Trophoblast cell (in vitro differentiated cells and primary cell): ENCODE measurements around the gene APBA2.

Experiments used
- DNase-seq, 2 donors: peaks; one replicate each; pipeline ENCODE4 v3.0.0-alpha.2; 2016
- H2AFZ ChIP-seq: 2 replicates; pipeline ENCODE4 v1.6.1; 2013; ENCODE audit warnings: low read length, moderate library complexity, mild to moderate bottlenecking; ENCODE audit not compliant: insufficient read depth, poor library complexity
- H2AK5ac ChIP-seq: 2 replicates; pipeline ENCODE4 v1.6.1; 2013; ENCODE audit warnings: mild to moderate bottlenecking, low read length
- H2BK120ac ChIP-seq: 2 replicates; pipeline ENCODE4 v1.6.1; 2013; ENCODE audit warnings: low read length, mild to moderate bottlenecking, moderate library complexity; ENCODE audit not compliant: insufficient read depth, poor library complexity
- H2BK12ac ChIP-seq: 2 replicates; pipeline ENCODE4 v1.6.1; 2013; ENCODE audit warnings: mild to moderate bottlenecking, low read length, moderate library complexity
- H2BK5ac ChIP-seq: 2 replicates; pipeline ENCODE4 v1.6.1; 2013; ENCODE audit warnings: low read length, low read depth, moderate library complexity, mild to moderate bottlenecking; ENCODE audit not compliant: poor library complexity
- H3K14ac ChIP-seq: 2 replicates; pipeline ENCODE4 v1.6.1; 2013; ENCODE audit warnings: mild to moderate bottlenecking, low read length
- H3K18ac ChIP-seq: 2 replicates; pipeline ENCODE4 v1.6.1; 2013; ENCODE audit warnings: mild to moderate bottlenecking, low read length
- H3K23ac ChIP-seq: 2 replicates; pipeline ENCODE4 v1.6.1; 2013; ENCODE audit warnings: low read length
- H3K27ac ChIP-seq: 2 replicates; pipeline ENCODE4 v1.5.1; 2013; ENCODE audit warnings: low read depth, mild to moderate bottlenecking, inconsistent platforms, low read length, moderate library complexity
- H3K27me3 ChIP-seq: 2 replicates; pipeline ENCODE4 v1.6.1; 2013; ENCODE audit warnings: inconsistent platforms, mild to moderate bottlenecking, low read length, moderate library complexity; ENCODE audit not compliant: insufficient read depth
- H3K36me3 ChIP-seq, 2 experiments: 1 replicate in 1 of 2; 2 replicates in 1 of 2; pipeline ENCODE4 v1.6.1; 2013; ENCODE audit warnings: low read length in 2 of 2, mild to moderate bottlenecking in 2 of 2, moderate library complexity in 1 of 2; ENCODE audit not compliant: insufficient read depth in 2 of 2, control insufficient read depth in 1 of 2
- H3K4ac ChIP-seq: 2 replicates; pipeline ENCODE4 v1.6.1; 2013; ENCODE audit warnings: low read depth, mild to moderate bottlenecking, low read length, moderate library complexity
- H3K4me1 ChIP-seq, 2 experiments: 1 replicate in 1 of 2; 2 replicates in 1 of 2; pipeline ENCODE4 v1.6.1; 2013; ENCODE audit warnings: low read length in 2 of 2, mild to moderate bottlenecking in 2 of 2, moderate library complexity in 1 of 2; ENCODE audit not compliant: insufficient read depth in 2 of 2, control insufficient read depth in 1 of 2
- H3K4me2 ChIP-seq: 2 replicates; pipeline ENCODE4 v1.6.1; 2013; ENCODE audit warnings: inconsistent platforms, mild to moderate bottlenecking, low read length, moderate library complexity
- H3K4me3 ChIP-seq: 2 replicates; pipeline ENCODE4 v1.5.1; 2013; ENCODE audit warnings: mild to moderate bottlenecking, low read depth, low read length, inconsistent platforms
- H3K79me1 ChIP-seq: one replicate; pipeline ENCODE4 v1.6.1; 2013; ENCODE audit warnings: low read length
- H3K79me2 ChIP-seq: 2 replicates; pipeline ENCODE4 v1.6.1; 2013; ENCODE audit warnings: low read length, mild to moderate bottlenecking; ENCODE audit not compliant: control insufficient read depth, insufficient read depth, poor library complexity
- H3K9ac ChIP-seq: 2 replicates; pipeline ENCODE4 v1.6.1; 2013; ENCODE audit warnings: mild to moderate bottlenecking, low read length
- H3K9me3 ChIP-seq: 2 replicates; pipeline ENCODE4 v1.6.1; 2013; ENCODE audit warnings: low read depth, mild to moderate bottlenecking, control low read depth, inconsistent platforms, low read length; ENCODE audit not compliant: insufficient read depth
- H4K12ac ChIP-seq: 2 replicates; pipeline ENCODE4 v1.6.1; 2013; ENCODE audit warnings: low read depth, mild to moderate bottlenecking, low read length, moderate library complexity
- H4K8ac ChIP-seq: 2 replicates; pipeline ENCODE4 v1.6.1; 2013; ENCODE audit warnings: low read depth, mild to moderate bottlenecking, low read length, moderate library complexity
- H4K91ac ChIP-seq: one replicate; pipeline ENCODE4 v1.6.1; 2013; ENCODE audit warnings: low read depth, mild to moderate bottlenecking, low read length, moderate library complexity
- WGBS: extraction: QIAGEN DNeasy Blood & Tissue Kit; methylation state at CpG from one replicate; pipeline ENCODE4 v1.1.7; 2013; ENCODE audit warnings: missing lambda C conversion rate; ENCODE audit not compliant: insufficient read length, insufficient coverage; ENCODE audit errors: extremely low coverage; 5-methylcytosine and 5-hydroxymethylcytosine counted together

APBA2 gene

GRCh38 chr15:29079479-29079878 is 193.7 kb downstream of the APBA2 start:
- Histone ChIP-seq H3K4me3 (no peak overlapping the region), H2BK5ac (no peak overlapping the region), H3K18ac (no peak overlapping the region), H2BK120ac (no peak overlapping the region), H3K14ac (no peak overlapping the region), H2AK5ac (no peak overlapping the region), H3K79me1 (no peaks in the 10 kb centered on the region), H3K9ac (no peak overlapping the region), H3K27ac (no peak overlapping the region), H3K27me3 (no peaks in the 10 kb centered on the region), H2BK12ac (no peak overlapping the region), H4K91ac (no peak overlapping the region), H4K12ac (no peak overlapping the region), H3K4me2 (no peak overlapping the region), H3K23ac (no peak overlapping the region), H2AFZ (no peak overlapping the region), H3K79me2 (no peaks in the 10 kb centered on the region), H3K36me3 (no peaks in the 10 kb centered on the region), H3K4me1 (no peaks in the 10 kb centered on the region), H4K8ac (no peak overlapping the region), H3K9me3 (peaks cover 2% of the 10 kb centered on the region), H3K4ac (no peak overlapping the region)
- no CpG with 5 or more reads among the region's 5 CpGs for WGBS
- DNase-seq, result peak in 1 of 2 donors; percentile 16

- no peak overlapping the region for H3K4me2 ChIP-seq
- H2BK12ac ChIP-seq, result no peak overlapping the region
- H2BK120ac ChIP-seq, result no peak overlapping the region
- H3K9ac ChIP-seq, result no peak overlapping the region
- H3K14ac ChIP-seq, result no peak overlapping the region
- H3K9me3 ChIP-seq, result no peaks in the 10 kb centered on the region
- no peak overlapping the region for H3K4me3 ChIP-seq
- H4K12ac ChIP-seq, result no peak overlapping the region
- H4K91ac ChIP-seq, result no peak overlapping the region
- H2AFZ ChIP-seq, result no peak overlapping the region
- no peaks in the 10 kb centered on the region for H3K4me1 ChIP-seq
- no peak overlapping the region for H3K4ac ChIP-seq
- no peak overlapping the region for H2AK5ac ChIP-seq
- H3K36me3 ChIP-seq, result no peaks in the 10 kb centered on the region
- no peak overlapping the region for H2BK5ac ChIP-seq
- H3K79me1 ChIP-seq, result no peaks in the 10 kb centered on the region
- H3K18ac ChIP-seq, result no peak overlapping the region
- H3K79me2 ChIP-seq, result no peaks in the 10 kb centered on the region
- no peak overlapping the region for H4K8ac ChIP-seq
- H3K23ac ChIP-seq, result no peak overlapping the region
- no peak for DNase-seq
- H3K27ac ChIP-seq, result no peak overlapping the region
- WGBS, result no CpG with 5 or more reads among the region's 10 CpGs
- no peaks in the 10 kb centered on the region for H3K27me3 ChIP-seq
Observed at GRCh38 chr15:29081781-29082180, 196.0 kb downstream of the APBA2 start.

GRCh38 chr15:29083161-29083560 is 197.4 kb downstream of the APBA2 start:
- peak; percentile 52 to 86 for DNase-seq
- Histone ChIP-seq H3K4ac (no peak overlapping the region), H2AFZ (no peak overlapping the region), H3K9ac (no peak overlapping the region), H3K4me3 (no peak overlapping the region), H4K8ac (no peak overlapping the region), H3K9me3 (peaks cover 6% of the 10 kb centered on the region), H2BK12ac (no peak overlapping the region), H3K79me1 (no peaks in the 10 kb centered on the region), H2AK5ac (no peak overlapping the region), H3K23ac (no peak overlapping the region), H2BK120ac (no peak overlapping the region), H2BK5ac (no peak overlapping the region), H3K4me1 (no peaks in the 10 kb centered on the region), H3K14ac (no peak overlapping the region), H4K12ac (no peak overlapping the region), H3K18ac (no peak overlapping the region), H3K4me2 (no peak overlapping the region), H4K91ac (no peak overlapping the region), H3K36me3 (no peaks in the 10 kb centered on the region), H3K27ac (no peak overlapping the region), H3K27me3 (no peaks in the 10 kb centered on the region), H3K79me2 (no peaks in the 10 kb centered on the region)
- WGBS, result no CpG with 5 or more reads among the region's 4 CpGs

GRCh38 chr15:29083858-29084257 is 198.1 kb downstream of the APBA2 start:
- no peak overlapping the region for H2BK5ac ChIP-seq
- H3K36me3 ChIP-seq, result no peaks in the 10 kb centered on the region
- no peak overlapping the region for H4K8ac ChIP-seq
- H3K4me3 ChIP-seq, result no peak overlapping the region
- H3K4ac ChIP-seq, result no peak overlapping the region
- H3K27me3 ChIP-seq, result no peaks in the 10 kb centered on the region
- DNase-seq, result peak in 1 of 2 donors; percentile 57
- H3K27ac ChIP-seq, result no peak overlapping the region
- no peak overlapping the region for H3K14ac ChIP-seq
- H2BK12ac ChIP-seq, result no peak overlapping the region
- no CpG with 5 or more reads among the region's 2 CpGs for WGBS
- H3K79me1 ChIP-seq, result no peaks in the 10 kb centered on the region
- no peaks in the 10 kb centered on the region for H3K79me2 ChIP-seq
- H3K4me2 ChIP-seq, result no peak overlapping the region
- H3K9me3 ChIP-seq, result peaks cover 6% of the 10 kb centered on the region
- H2BK120ac ChIP-seq, result no peak overlapping the region
- H4K91ac ChIP-seq, result no peak overlapping the region
- H3K4me1 ChIP-seq, result no peaks in the 10 kb centered on the region
- H3K9ac ChIP-seq, result no peak overlapping the region
- no peak overlapping the region for H2AFZ ChIP-seq
- no peak overlapping the region for H4K12ac ChIP-seq
- no peak overlapping the region for H2AK5ac ChIP-seq
- no peak overlapping the region for H3K23ac ChIP-seq
- no peak overlapping the region for H3K18ac ChIP-seq
